Measurements from ENCODE around the gene CNGB1.
"Not testable (repeated sequence)": the region's sequence is repeated elsewhere in the genome, so short reads cannot be mapped to it uniquely, and the experiment has no call there.

Gene CNGB1

DNA sequence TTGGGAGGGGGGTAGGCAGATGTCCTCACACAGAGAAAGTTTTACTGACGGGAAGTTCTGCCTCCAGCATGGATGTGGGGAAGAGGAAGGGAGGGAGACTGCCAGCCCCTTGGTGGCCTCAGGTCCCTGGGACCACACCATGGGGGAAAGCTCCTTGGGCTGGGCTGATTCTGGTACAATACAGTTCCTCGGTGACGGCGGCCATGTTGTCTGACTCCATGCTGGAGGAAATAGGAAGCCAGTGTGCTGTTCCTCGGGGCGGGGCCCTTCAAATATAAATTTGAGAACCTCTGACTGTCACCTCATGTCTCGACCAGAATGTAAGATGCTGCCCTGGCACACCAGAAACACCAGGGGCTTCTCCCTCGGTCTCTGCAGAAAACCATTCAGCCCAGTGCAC is 66.8 kb downstream of the CNGB1 start:
- Histone ChIP-seq H3K4me3 (ENCODE audit: low read depth, low read length) (no peak overlapping the region), H3K9me3 (ENCODE audit: control insufficient read depth, insufficient read depth, low read length) (no peaks in the 10 kb centered on the region), H3K9ac (ENCODE audit: low read depth, low read length) (no peak overlapping the region), H3K36me3 (ENCODE audit: control insufficient read depth, insufficient read depth, low read length) (no peaks in the 10 kb centered on the region), H3K27me3 (ENCODE audit: control insufficient read depth, insufficient read depth, low read length) (no peaks in the 10 kb centered on the region), H3K4me1 (ENCODE audit: control insufficient read depth, insufficient read depth, low read length) (no peaks in the 10 kb centered on the region)

- no peak overlapping the region for H3K4me3 ChIP-seq (ENCODE audit: low read depth, low read length)
- H3K9me3 ChIP-seq (ENCODE audit: control insufficient read depth, insufficient read depth, low read length) = no peaks in the 10 kb centered on the region
- no peaks in the 10 kb centered on the region for H3K4me1 ChIP-seq (ENCODE audit: control insufficient read depth, insufficient read depth, low read length)
- H3K36me3 ChIP-seq (ENCODE audit: control insufficient read depth, insufficient read depth, low read length) = no peaks in the 10 kb centered on the region
- H3K9ac ChIP-seq (ENCODE audit: low read depth, low read length) = no peak overlapping the region
- H3K27me3 ChIP-seq (ENCODE audit: control insufficient read depth, insufficient read depth, low read length) = no peaks in the 10 kb centered on the region
These were observed 67.3 kb downstream of the CNGB1 start for GRCh38 chr16:57903656-57904055.

DNA sequence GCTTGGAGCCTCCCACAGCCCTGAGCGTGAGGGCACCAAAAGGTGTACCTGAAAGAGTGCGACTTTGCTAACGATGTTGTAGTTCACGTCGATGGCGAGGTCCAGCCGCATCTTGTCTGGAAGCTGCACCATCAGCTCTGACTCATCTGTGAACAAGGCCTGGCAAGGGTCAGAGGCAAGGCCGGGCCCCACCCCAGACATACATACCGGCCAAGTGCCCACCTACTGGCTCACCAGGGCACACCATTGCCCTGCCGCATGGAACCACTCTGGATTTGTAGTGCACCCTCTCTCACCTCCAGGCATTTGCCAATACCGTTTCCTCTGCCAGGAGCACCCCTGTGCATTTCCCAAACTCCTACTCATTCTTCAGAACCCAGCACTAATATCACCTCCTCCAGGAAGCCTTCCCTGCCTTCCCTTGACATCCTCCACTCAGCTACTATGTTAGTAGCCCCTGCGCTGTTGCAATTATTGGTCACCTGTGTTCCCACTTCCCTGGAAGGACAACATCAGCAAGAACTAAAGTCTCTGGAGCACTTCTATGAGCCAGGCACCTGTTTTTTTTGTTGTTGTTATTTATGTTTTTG is 69.4 kb downstream of the CNGB1 start:
- H3K36me3 ChIP-seq (ENCODE audit: control insufficient read depth, insufficient read depth, low read length) = no peaks in the 10 kb centered on the region
- no peak overlapping the region for H3K9ac ChIP-seq (ENCODE audit: low read depth, low read length)
- no peaks in the 10 kb centered on the region for H3K27me3 ChIP-seq (ENCODE audit: control insufficient read depth, insufficient read depth, low read length)
- no peak overlapping the region for H3K4me3 ChIP-seq (ENCODE audit: low read depth, low read length)
- H3K9me3 ChIP-seq (ENCODE audit: control insufficient read depth, insufficient read depth, low read length) = no peaks in the 10 kb centered on the region
- H3K4me1 ChIP-seq (ENCODE audit: control insufficient read depth, insufficient read depth, low read length) = no peaks in the 10 kb centered on the region

DNA sequence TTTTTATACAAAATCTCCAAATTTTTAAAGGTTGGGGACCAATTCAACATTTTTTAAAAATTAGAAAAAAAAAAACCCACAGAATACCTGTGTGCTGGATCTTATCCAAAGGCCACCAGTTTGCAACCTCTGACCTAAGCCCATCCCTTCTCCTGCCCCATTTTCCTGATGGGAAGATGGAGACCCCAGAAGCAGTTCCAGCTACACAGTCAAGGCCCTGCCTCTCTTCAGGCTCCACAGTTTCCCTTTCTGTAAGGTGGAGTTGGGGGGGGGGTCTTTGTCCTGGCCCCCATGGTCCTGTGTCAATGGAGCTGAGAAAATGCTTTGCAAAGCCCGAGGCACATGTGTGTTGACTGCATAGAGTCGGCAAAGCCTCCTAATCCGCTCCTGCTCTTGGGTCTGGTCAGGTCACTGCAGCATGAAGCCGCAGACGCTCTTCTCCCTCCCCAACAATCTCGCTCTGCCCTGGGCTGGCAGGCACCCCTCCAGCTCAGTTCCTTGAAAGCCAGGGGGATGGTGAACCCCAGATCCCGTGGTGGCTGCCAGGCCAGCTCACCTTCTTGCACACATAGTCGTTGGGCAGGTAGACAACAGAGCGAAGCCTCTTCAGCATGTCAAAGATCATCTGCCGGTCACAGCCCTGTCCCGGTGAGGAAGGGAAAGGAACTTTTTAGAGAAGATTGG is 70.0 kb downstream of the CNGB1 start:
- H3K27me3 ChIP-seq (ENCODE audit: control insufficient read depth, insufficient read depth, low read length) = no peaks in the 10 kb centered on the region
- no peaks in the 10 kb centered on the region for H3K9me3 ChIP-seq (ENCODE audit: control insufficient read depth, insufficient read depth, low read length)
- no peak overlapping the region for H3K9ac ChIP-seq (ENCODE audit: low read depth, low read length)
- H3K4me1 ChIP-seq (ENCODE audit: control insufficient read depth, insufficient read depth, low read length) = no peaks in the 10 kb centered on the region
- no peak overlapping the region for H3K4me3 ChIP-seq (ENCODE audit: low read depth, low read length)
- no peaks in the 10 kb centered on the region for H3K36me3 ChIP-seq (ENCODE audit: control insufficient read depth, insufficient read depth, low read length)

- H3K9me3 ChIP-seq (ENCODE audit: control insufficient read depth, insufficient read depth, low read length) = no peaks in the 10 kb centered on the region
- H3K36me3 ChIP-seq (ENCODE audit: control insufficient read depth, insufficient read depth, low read length) = no peaks in the 10 kb centered on the region
These were observed 70.9 kb downstream of the CNGB1 start for GRCh38 chr16:57899771-57900661.

DNA sequence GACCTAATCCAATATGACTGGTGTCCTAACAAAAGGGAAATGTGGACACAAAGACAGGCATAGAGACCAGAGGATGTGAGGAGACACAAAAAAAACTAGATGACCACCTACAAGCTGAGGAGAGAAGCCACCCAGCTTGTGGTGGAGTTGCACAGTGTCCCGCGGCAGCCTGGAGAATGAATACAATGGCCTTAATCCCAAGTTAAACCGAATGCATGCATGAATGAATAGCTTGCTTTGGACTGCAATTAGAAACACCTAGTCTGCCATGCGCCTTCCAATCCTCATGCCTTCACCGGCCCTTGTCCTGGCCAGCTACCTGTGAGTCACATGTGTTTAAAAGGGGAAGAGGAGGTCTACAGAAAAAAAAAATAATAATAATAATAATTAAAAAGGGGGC is 72.0 kb downstream of the CNGB1 start:
- Histone ChIP-seq H3K4me3 (ENCODE audit: low read depth, low read length) (no peak overlapping the region), H3K36me3 (ENCODE audit: control insufficient read depth, insufficient read depth, low read length) (no peaks in the 10 kb centered on the region), H3K27me3 (ENCODE audit: control insufficient read depth, insufficient read depth, low read length) (no peaks in the 10 kb centered on the region), H3K4me1 (ENCODE audit: control insufficient read depth, insufficient read depth, low read length) (peaks cover 1% of the 10 kb centered on the region), H3K9me3 (ENCODE audit: control insufficient read depth, insufficient read depth, low read length) (no peaks in the 10 kb centered on the region), H3K9ac (ENCODE audit: low read depth, low read length) (no peak overlapping the region)

More at GRCh38 chr16:57899771-57900661, 70.9 kb downstream of the CNGB1 start:
- Histone ChIP-seq H3K4me3 (ENCODE audit: low read depth, low read length) (no peak overlapping the region), H3K9ac (ENCODE audit: low read depth, low read length) (no peak overlapping the region), H3K4me1 (ENCODE audit: control insufficient read depth, insufficient read depth, low read length) (no peaks in the 10 kb centered on the region), H3K27me3 (ENCODE audit: control insufficient read depth, insufficient read depth, low read length) (no peaks in the 10 kb centered on the region)

- Histone ChIP-seq H3K4me3 (ENCODE audit: low read depth, low read length) (no peak overlapping the region), H3K27me3 (ENCODE audit: control insufficient read depth, insufficient read depth, low read length) (no peaks in the 10 kb centered on the region), H3K4me1 (ENCODE audit: control insufficient read depth, insufficient read depth, low read length) (peaks cover 4% of the 10 kb centered on the region)
These were observed 72.9 kb downstream of the CNGB1 start for GRCh38 chr16:57897996-57898395.

GRCh38 chr16:57897053-57897784 is 73.7 kb downstream of the CNGB1 start:
- Histone ChIP-seq H3K36me3 (ENCODE audit: control insufficient read depth, insufficient read depth, low read length) (no peaks in the 10 kb centered on the region), H3K27me3 (ENCODE audit: control insufficient read depth, insufficient read depth, low read length) (no peaks in the 10 kb centered on the region), H3K4me1 (ENCODE audit: control insufficient read depth, insufficient read depth, low read length) (peaks cover 6% of the 10 kb centered on the region), H3K9ac (ENCODE audit: low read depth, low read length) (no peak overlapping the region), H3K9me3 (ENCODE audit: control insufficient read depth, insufficient read depth, low read length) (no peaks in the 10 kb centered on the region), H3K4me3 (ENCODE audit: low read depth, low read length) (no peak overlapping the region)

More at GRCh38 chr16:57897996-57898395, 72.9 kb downstream of the CNGB1 start:
- no peaks in the 10 kb centered on the region for H3K36me3 ChIP-seq (ENCODE audit: control insufficient read depth, insufficient read depth, low read length)
- no peak overlapping the region for H3K9ac ChIP-seq (ENCODE audit: low read depth, low read length)
- no peaks in the 10 kb centered on the region for H3K9me3 ChIP-seq (ENCODE audit: control insufficient read depth, insufficient read depth, low read length)

DNA sequence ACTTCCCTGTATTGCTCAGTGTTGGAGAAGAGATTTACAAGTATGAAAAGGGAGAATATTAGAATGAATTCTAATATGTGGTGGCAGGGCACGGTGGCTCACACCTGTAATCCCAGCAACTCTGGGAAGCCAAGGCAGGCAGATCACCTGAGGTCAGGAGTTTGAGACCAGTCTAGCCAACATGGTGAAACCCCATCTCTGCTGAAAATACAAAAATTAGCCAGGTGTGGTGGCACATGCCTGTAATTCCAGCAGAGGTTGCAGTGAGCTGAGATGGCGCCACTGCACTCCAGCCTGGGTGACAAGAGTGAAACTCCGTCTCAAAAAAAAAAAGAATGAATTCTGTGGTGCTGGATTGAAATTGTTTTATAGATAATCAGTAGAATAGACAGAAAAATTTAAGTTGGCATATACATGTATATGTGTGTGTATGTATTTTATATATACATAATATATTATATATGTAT is 75.8 kb downstream of the CNGB1 start:
- not testable (repeated sequence) for H3K9me3 ChIP-seq (ENCODE audit: control insufficient read depth, insufficient read depth, low read length); H3K9ac ChIP-seq (ENCODE audit: low read depth, low read length); H3K27me3 ChIP-seq (ENCODE audit: control insufficient read depth, insufficient read depth, low read length); H3K4me3 ChIP-seq (ENCODE audit: low read depth, low read length); H3K4me1 ChIP-seq (ENCODE audit: control insufficient read depth, insufficient read depth, low read length); H3K36me3 ChIP-seq (ENCODE audit: control insufficient read depth, insufficient read depth, low read length)

DNA sequence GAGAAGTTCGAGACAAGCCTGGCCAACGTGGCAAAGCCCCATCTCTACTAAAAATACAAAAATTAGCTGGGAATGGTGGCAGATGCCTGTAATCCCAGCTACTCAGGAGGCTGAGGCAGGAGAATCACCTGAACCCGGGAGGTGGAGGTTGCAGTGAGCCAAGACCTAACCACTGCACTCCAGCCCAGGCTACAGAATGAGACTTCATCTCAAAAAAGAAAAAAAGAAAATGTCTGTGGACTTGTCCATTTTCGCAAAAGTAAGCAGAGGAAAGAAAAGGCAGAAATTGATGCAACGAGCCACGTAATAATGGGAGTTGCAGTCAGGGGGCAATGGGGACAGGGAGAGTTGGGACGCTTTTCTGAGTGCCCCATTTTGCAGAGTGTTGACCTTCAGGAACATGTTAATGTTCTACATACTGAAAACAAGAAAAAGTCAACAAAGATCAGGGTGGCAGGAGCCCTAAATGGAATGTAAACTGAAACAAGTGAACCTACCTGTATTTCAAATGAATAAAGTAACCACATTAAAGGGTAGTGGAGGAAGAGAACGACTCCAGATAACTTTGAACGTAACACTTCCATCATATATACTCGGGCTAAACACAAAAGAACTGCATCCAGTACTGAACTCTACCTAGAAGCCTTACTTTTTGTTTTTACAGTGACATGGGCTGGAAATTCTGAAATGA is 76.4 kb downstream of the CNGB1 start:
- Histone ChIP-seq H3K9ac (ENCODE audit: low read depth, low read length) (no peak overlapping the region), H3K27me3 (ENCODE audit: control insufficient read depth, insufficient read depth, low read length) (no peaks in the 10 kb centered on the region), H3K4me1 (ENCODE audit: control insufficient read depth, insufficient read depth, low read length) (peaks cover 6% of the 10 kb centered on the region), H3K9me3 (ENCODE audit: control insufficient read depth, insufficient read depth, low read length) (no peaks in the 10 kb centered on the region), H3K36me3 (ENCODE audit: control insufficient read depth, insufficient read depth, low read length) (no peaks in the 10 kb centered on the region), H3K4me3 (ENCODE audit: low read depth, low read length) (no peak overlapping the region)

All from iPS-15b (cell line).